ENCODE results near the gene CHKB.
A peak's percentile ranks its signal among the peaks of the same experiment; 100 is the strongest.

Gene CHKB

DNA sequence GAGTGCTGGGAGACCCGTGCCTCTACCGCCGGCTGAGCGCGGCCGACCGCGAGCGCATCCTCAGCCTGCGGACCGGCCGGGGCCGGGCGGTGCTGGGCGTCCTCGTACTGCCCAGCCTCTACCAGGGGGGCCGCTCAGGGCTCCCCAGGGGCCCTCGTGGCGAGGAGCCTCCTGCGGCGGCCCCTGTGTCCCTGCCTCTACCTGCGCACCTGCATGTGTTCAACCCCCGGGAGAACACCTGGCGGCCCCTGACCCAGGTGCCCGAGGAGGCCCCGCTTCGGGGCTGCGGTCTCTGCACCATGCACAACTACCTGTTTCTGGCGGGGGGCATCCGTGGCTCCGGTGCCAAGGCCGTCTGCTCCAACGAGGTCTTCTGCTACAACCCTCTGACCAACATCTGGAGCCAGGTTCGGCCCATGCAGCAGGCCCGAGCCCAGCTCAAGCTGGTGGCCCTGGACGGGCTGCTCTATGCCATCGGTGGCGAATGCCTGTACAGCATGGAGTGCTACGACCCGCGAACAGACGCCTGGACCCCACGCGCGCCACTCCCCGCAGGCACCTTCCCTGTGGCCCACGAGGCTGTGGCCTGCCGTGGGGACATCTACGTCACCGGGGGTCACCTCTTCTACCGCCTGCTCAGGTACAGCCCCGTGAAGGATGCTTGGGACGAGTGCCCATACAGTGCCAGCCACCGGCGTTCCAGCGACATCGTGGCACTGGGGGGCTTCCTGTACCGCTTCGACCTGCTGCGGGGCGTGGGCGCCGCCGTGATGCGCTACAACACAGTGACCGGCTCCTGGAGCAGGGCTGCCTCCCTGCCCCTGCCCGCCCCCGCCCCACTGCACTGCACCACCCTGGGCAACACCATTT, 33.5 kb downstream of the CHKB start:
- no peak for DNase-seq (ENCODE audit: low read depth)
- TF ChIP-seq, protein P1, sequence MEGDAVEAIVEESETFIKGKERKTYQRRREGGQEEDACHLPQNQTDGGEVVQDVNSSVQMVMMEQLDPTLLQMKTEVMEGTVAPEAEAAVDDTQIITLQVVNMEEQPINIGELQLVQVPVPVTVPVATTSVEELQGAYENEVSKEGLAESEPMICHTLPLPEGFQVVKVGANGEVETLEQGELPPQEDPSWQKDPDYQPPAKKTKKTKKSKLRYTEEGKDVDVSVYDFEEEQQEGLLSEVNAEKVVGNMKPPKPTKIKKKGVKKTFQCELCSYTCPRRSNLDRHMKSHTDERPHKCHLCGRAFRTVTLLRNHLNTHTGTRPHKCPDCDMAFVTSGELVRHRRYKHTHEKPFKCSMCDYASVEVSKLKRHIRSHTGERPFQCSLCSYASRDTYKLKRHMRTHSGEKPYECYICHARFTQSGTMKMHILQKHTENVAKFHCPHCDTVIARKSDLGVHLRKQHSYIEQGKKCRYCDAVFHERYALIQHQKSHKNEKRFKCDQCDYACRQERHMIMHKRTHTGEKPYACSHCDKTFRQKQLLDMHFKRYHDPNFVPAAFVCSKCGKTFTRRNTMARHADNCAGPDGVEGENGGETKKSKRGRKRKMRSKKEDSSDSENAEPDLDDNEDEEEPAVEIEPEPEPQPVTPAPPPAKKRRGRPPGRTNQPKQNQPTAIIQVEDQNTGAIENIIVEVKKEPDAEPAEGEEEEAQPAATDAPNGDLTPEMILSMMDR (IDR thresholded peaks at IDR 0.05; ENCODE audit: control insufficient read depth, insufficient read depth, low read depth, low read length, missing control alignments), result no peak

DNA sequence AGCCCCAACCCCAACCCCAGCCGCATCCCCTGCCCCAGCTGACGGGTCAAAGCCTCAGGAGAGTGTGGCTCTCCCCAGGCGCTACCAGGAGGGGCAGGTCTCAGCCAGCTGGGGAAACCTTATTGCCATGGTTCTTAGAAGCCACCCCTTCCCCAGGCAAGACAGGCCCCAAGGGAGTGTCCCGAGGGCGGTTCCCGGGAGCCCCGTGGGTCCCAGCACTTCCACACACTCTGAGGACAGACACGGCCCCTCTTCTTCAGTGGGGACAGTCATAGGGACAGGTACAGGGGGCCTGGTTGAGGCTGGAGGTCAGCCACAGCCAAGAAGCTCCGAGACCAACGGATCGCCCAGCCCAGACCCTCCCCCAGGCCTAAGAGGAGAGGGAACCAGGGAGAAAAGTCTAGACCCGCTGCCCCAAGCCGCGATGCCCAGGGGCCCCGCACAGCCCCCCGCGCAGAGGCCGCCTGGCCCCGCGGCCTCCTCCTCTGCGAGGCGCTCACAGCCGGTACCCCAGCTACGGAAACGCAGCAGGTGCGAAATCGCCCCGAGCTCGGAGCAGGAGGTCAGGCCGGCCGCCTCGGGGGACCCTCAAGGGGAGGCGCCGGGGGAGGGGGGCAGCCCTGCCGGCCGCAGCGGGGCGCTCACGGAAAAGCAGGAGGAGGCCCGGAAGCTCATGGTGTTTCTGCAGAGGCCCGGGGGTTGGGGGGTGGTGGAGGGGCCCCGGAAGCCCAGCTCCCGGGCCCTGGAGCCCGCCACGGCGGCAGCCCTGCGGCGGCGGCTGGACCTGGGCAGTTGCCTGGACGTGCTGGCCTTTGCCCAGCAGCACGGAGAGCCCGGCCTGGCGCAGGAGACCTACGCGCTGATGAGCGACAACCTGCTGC, 34.4 kb downstream of the CHKB start:
- no peak for DNase-seq (ENCODE audit: low read depth)
- H3K4me3 ChIP-seq (ENCODE audit: control insufficient read depth, low read depth, low read length), result no peak overlapping the region

More for the DNA sequence above, 33.5 kb downstream of the CHKB start:
- H3K4me3 ChIP-seq (ENCODE audit: control insufficient read depth, low read depth, low read length), result no peak overlapping the region

DNA sequence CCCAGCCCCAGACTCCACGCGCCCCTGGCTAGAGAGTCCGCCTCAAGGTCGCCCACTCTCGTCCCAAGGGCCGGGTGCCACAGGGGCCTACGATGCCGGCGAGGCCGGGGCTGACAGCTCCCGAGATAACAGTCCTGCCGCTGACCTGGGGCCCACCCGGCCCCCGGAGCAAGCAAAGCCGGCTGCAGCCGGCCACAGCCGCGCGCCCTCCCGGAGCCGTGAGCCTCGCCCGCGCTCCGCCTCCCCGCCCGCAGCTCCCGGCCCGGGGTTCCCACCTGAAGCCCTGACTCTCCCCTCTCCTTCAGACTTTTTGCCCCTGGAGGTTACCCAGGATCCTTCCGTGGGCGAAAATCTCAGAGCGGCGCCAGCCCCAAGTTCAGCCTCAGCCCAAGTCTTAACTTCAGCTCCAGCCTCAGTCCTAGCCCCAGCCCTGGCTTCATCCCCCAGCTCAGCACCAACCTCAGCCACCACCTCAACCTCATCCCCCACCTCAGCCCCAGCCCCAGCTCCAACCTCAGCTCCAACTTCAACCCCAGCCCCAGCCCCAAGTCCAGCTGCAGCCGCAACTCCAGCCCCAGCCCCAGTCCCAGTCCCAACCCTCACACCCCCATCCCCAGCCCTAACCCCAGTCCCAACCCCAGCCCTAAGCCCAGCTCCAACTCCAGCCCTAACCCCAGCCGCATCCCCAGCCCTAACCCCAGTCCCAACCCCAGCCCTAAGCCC, 35.2 kb downstream of the CHKB start:
- no peak for DNase-seq (ENCODE audit: low read depth)
- TF ChIP-seq, protein P1 (IDR thresholded peaks at IDR 0.05; ENCODE audit: control insufficient read depth, insufficient read depth, low read depth, low read length, missing control alignments), result no peak
- no peak overlapping the region for H3K4me3 ChIP-seq (ENCODE audit: control insufficient read depth, low read depth, low read length)

More for the DNA sequence above, 34.4 kb downstream of the CHKB start:
- TF ChIP-seq, protein P1 (IDR thresholded peaks at IDR 0.05; ENCODE audit: control insufficient read depth, insufficient read depth, low read depth, low read length, missing control alignments), result no peak

DNA sequence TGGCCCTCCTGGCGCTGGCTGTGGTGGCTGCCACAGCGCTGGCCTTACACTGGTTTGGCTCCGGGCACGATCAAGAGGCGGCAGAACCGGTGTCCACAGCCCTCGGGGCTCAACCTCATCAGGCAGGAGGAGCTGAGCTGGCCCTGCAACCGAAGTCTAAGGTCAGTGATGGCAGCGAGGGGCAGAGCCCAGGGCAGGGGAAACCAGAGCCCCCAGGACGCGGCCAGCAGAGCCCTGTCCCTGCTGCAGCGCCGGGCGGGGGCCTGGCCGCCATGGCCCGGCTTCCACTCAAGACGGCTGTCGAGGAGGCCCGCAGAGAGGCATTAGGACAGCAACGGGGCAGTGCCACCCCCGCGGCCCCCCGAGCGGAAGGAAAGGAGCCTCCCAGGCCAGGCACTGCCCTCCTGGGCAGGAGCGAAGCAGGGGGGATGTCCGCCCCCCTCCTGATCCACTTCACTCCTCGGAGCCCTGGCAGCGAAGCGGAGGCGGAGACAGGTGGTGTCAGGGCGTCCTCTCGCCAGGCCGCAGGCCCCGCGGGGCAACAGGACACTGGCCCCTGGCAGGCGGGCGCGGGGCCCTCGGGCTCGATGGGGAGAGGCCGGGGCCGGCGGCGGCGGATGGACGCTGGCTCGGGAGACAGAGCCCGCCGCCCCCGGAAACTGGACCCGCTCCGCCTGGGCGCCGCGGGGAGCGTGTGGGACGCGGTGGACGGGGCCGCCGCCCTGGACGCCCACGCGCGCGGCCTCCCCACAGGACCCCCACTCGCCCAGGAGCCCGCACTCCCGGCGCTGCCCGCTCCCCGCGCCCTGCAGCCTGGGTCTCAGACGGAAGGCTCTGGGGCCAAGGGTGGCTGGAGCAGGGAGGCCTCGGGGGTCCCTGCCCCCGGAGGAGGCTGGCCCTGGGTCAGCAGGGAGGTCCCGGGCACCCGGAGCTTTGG, 36.1 kb downstream of the CHKB start:
- no peak overlapping the region for H3K4me3 ChIP-seq (ENCODE audit: control insufficient read depth, low read depth, low read length)
- no peak for DNase-seq (ENCODE audit: low read depth)
- TF ChIP-seq, protein P1 (IDR thresholded peaks at IDR 0.05; ENCODE audit: control insufficient read depth, insufficient read depth, low read depth, low read length, missing control alignments), result no peak

DNA sequence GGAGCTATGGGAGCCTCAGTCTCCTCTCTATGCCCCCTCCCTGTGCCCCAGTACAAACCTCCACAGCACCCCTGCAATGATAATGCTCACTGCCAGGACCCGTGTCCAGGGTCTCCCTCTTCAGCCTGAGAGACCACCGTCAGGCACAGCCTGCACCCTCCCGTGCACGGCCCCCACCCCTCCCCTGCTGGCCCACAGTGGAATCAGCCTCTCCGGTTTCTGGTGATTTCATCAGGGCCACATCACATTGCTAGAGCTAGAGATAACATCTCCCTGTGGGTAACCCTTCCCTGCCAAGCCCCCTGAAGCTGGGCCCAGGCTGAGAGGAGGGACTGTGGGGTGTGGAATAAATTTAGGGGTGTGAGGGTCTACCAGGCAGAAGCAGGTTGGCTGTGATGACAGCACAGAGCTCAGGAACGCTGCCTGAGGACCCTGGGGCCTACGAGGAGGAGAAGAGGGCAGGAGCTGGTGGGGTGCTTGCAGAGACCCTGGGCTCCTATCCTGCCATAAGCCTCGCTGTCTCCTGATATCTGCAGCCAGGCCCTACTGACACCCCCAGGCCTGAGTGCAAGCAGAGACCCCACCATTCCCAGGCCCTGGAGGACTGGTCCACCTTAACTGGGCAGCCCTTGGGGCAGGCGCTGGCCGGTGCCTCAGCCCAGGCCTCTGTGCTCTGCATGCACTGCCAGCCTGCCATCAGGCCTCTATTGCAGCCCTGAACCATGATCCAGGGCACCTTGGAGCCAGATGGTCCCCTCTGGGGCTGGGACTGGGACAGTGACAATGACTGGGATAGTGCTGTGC, 36.9 kb downstream of the CHKB start, which contains the start of gene KLHDC7B:
KLHDC7B (plus strand) TSS at position 378 of the 804 bp plus-strand sequence; CDS start at position 723, 345 bp downstream.
- TF ChIP-seq, protein P1 (IDR thresholded peaks at IDR 0.05; ENCODE audit: control insufficient read depth, insufficient read depth, low read depth, low read length, missing control alignments), result peak; percentile 45
- DNase-seq (ENCODE audit: low read depth), result no peak

More for the DNA sequence above, 36.9 kb downstream of the CHKB start, which contains the start of gene KLHDC7B:
- no peak within 1 kb of the TSS for H3K4me3 ChIP-seq (ENCODE audit: control insufficient read depth, low read depth, low read length)

All from AG09309 (cell line).